Neutrophil (primary cell): ENCODE results near the gene PRR3.
"Not testable (repeated sequence)": the region's sequence is repeated elsewhere in the genome, so short reads cannot be mapped to it uniquely, and the experiment has no call there.

ENCODE experiments used
- H3K27ac ChIP-seq: fragments of 200-600 bp; sonication (generic); 2 replicates; pipeline ENCODE4 v1.5.1; 2016; ENCODE audit warnings: mild to moderate bottlenecking, moderate library complexity
- H3K27me3 ChIP-seq: fragments of 200-600 bp; sonication (generic); 2 replicates; pipeline ENCODE4 v1.6.0; 2016; ENCODE audit warnings: mild to moderate bottlenecking
- H3K36me3 ChIP-seq: fragments of 200-600 bp; sonication (generic); 2 replicates; pipeline ENCODE4 v1.5.1; 2017
- H3K4me1 ChIP-seq, 2 experiments: fragments of 200-600 bp in 1 of 2; sonication (generic) in 1 of 2; 1 replicate in 1 of 2; 2 replicates in 1 of 2; pipeline versions ENCODE4 v1.5.1 to v1.6.1; 2013 to 2016; ENCODE audit warnings: low read depth in 1 of 2, low read length in 1 of 2, mild to moderate bottlenecking in 1 of 2, moderate library complexity in 1 of 2; ENCODE audit not compliant: control insufficient read depth in 1 of 2, insufficient read depth in 1 of 2
- H3K4me3 ChIP-seq, 2 experiments: fragments of 200-600 bp in 1 of 2; sonication (generic) in 1 of 2; 1 replicate in 1 of 2; 2 replicates in 1 of 2; pipeline ENCODE4 v1.5.1; 2013 to 2016; ENCODE audit warnings: low read depth in 1 of 2, low read length in 1 of 2, mild to moderate bottlenecking in 1 of 2, moderate library complexity in 1 of 2
- H3K9me3 ChIP-seq: fragments of 200-600 bp; sonication (generic); 2 replicates; pipeline ENCODE4 v1.5.1; 2016
- CTCF ChIP-seq: fragments of 200-600 bp; sonication (generic); IDR thresholded peaks from 2 replicates; pipeline ENCODE4 v1.5.1; 2016; ENCODE audit warnings: antibody characterized with exemption

PRR3 gene

GRCh38 chr6:30520522-30520921 lies 36.6 kb upstream of the PRR3 start:
- no peaks in the 10 kb centered on the region for H3K27me3 ChIP-seq
- TF ChIP-seq CTCF, result no peak
- no peaks in the 10 kb centered on the region for H3K9me3 ChIP-seq

DNA sequence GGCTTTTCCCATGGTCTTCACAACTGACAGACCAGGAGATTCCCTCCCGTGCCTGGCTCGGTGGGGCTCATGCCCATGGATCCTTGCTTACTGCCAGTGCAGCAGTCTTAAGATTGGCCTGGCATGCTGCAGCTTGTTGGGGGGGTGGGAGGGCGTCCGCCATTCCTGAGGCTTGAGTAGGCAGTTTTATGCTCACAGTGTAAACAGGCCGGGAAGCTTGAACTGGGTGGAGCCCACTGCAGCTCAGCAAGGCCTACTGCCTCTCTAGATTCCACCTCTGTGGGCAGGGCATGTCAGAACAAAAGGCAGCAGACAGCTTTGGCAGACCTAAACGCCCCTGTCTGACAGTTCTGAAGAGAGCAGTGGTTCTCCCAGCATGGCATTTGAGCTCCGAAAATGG lies 36.0 kb upstream of the PRR3 start:
- not testable (repeated sequence) for H3K36me3 ChIP-seq, H3K9me3 ChIP-seq, H3K27ac ChIP-seq, H3K4me3 ChIP-seq, H3K27me3 ChIP-seq
- peaks cover 18 to 33% of the 10 kb centered on the region in 2 experiments for H3K4me1 ChIP-seq

More at GRCh38 chr6:30520522-30520921, 36.6 kb upstream of the PRR3 start:
- H3K36me3 ChIP-seq, result no peaks in the 10 kb centered on the region
- no peak overlapping the region for H3K27ac ChIP-seq
- H3K4me1 ChIP-seq, result peaks cover 22 to 37% of the 10 kb centered on the region in 2 experiments
- no peak overlapping the region for H3K4me3 ChIP-seq

DNA sequence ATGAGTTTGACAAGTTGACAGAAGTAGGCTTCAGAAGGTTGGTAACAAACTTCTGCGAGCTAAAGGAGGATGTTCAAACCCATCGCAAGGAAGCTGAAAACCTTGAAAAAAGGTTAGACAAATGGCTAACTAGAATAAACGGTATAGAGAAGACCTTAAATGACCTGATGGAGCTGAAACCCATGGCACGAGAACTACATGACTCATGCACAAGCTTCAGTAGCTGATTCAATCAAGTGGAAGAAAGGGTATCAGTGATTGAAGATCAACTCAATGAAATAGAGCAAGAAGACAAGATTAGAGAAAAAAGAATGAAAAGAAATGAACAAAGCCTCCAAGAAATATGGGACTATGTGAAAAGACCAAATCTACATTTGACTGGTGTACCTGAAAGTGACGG lies 35.1 kb upstream of the PRR3 start:
- H3K4me1 ChIP-seq, result peaks cover 11 to 29% of the 10 kb centered on the region in 2 experiments
- not testable (repeated sequence) for H3K27me3 ChIP-seq, H3K4me3 ChIP-seq, H3K36me3 ChIP-seq, H3K27ac ChIP-seq, H3K9me3 ChIP-seq

DNA sequence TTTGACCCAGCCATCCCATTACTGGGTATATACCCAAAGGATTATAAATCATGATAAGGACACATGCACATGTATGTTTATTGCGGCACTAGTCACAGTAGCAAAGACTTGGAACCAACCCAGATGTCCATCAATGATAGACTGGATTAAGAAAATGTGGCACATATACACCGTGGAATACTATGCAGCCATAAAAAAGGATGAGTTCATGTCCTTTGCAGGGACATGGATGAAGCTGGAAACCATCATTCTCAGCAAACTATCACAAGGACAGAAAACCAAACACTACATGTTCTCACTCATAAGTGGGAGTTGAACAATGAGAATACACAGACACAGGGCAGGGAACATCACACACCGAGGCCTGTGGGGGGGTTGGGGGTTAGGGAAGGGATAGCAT lies 30.7 kb upstream of the PRR3 start:
- H3K9me3 ChIP-seq, H3K4me3 ChIP-seq, H3K27me3 ChIP-seq, H3K36me3 ChIP-seq, H3K27ac ChIP-seq: not testable (repeated sequence)
- H3K4me1 ChIP-seq, result peaks cover 46 to 47% of the 10 kb centered on the region in 2 experiments

DNA sequence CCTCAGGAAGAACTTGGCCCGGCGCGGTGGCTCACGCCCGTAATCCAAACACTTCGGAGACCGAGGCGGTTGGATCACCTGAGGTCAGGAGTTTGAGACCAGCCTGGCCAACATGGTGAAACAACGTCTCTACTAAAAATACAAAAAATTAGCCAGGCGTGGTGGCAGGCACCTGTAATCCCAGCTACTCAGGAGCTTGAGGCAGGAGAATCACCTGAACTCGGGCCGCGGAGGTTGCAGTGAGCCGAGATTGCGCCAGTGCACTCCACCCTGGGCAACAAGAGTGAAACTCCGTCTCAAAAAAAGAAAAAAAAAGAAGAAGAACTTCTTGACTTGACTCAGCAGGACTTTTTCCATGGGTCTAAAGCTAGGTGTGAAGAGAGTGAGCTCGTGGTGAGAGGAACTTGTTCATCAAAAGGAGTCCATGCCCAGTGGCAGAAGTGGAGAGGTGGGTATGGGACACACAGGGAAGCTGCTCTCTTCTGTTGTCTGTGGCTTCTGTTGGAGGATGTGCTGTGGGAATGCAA lies 27.7 kb upstream of the PRR3 start:
- Histone ChIP-seq H3K27ac (peak overlapping the region; percentile 95), H3K4me1 (peaks cover 64 to 67% of the 10 kb centered on the region in 2 experiments), H3K4me3 (peak overlapping the region; percentile 39 to 47)
- H3K27me3 ChIP-seq, H3K36me3 ChIP-seq, H3K9me3 ChIP-seq: not testable (repeated sequence)

DNA sequence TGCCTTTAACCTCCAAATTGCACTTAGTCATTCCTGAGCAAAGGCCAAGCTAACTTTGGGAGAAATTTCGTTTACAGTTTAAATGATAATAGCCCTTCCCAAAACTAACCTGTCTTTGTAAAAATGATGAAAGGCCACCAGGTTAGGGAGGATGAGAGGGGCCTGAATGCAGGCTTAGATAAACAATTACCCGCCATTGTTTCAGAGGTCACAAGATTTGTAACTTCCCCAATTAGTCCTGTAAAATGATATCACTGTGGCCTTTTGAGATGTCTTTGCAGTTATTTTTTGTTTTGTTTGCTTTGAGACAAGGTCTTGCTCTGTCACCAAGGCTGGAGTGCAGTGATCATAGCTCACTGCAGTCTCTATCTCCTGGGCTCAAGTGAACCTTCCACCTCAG lies 27.1 kb upstream of the PRR3 start:
- Histone ChIP-seq H3K4me3 (peak overlapping the region; percentile 39 to 47), H3K27ac (peak overlapping the region; percentile 95), H3K36me3 (no peaks in the 10 kb centered on the region), H3K9me3 (no peaks in the 10 kb centered on the region), H3K27me3 (no peaks in the 10 kb centered on the region), H3K4me1 (peaks cover 64 to 67% of the 10 kb centered on the region in 2 experiments)
- no peak for TF ChIP-seq CTCF

- Histone ChIP-seq H3K4me3 (no peak overlapping the region), H3K27me3 (no peaks in the 10 kb centered on the region), H3K27ac (peak overlapping the region; percentile 95), H3K36me3 (no peaks in the 10 kb centered on the region), H3K4me1 (peaks cover 45 to 47% of the 10 kb centered on the region in 2 experiments), H3K9me3 (no peaks in the 10 kb centered on the region)
- TF ChIP-seq CTCF, result no peak
These were observed 23.4 kb upstream of the PRR3 start for GRCh38 chr6:30533460-30534294.
